Measurements from ENCODE around the gene PCDH9.

GRCh38 chr13:66922444-66922843 lies 307.7 kb downstream of the PCDH9 start:
- no peak for TF ChIP-seq CTCF (IDR thresholded peaks at IDR 0.05)
- TF ChIP-seq REST (IDR thresholded peaks at IDR 0.05; ENCODE audit: insufficient read depth in 1 of 2, low read depth in 2 of 2, low read length in 1 of 2), result no peak
- TF ChIP-seq POLR2AphosphoS5 (IDR thresholded peaks at IDR 0.05; ENCODE audit: low read depth, low read length), result no peak
